OCI-LY7 (cell line): ENCODE results near the gene LRRC47. TPM values are rescaled to one million over a fixed set of nuclear protein-coding genes. Genes with fewer than 3 reads are reported as not detected.

Experiments used
- BruUV-seq: library from RNA; stranded (reverse); fragments of 400-500 nt; replicated peaks from 2 replicates; lab custom pipeline; 2021; lab: Mats Ljungman, UMichigan
- CTCF ChIA-PET: fragments of 300-600 bp; sonication (Branson Sonifier 250); formaldehyde crosslinking; loops from one replicate; lab custom pipeline; 2022; ENCODE audit warnings: antibody characterized with exemption; ENCODE audit not compliant: unreplicated experiment; lab: Charles Lee
- POLR2A ChIA-PET: fragments of 300-600 bp; sonication (Branson Sonifier 250); formaldehyde crosslinking; loops from one replicate; lab custom pipeline; 2022; ENCODE audit warnings: antibody characterized with exemption; lab: Charles Lee
- DNase-seq: peaks from one replicate; pipeline ENCODE4 v3.0.0-alpha.2; 2015; ENCODE audit warnings: low spot score
- H2AFZ ChIP-seq: fragments of 200-600 bp; sonication (generic), shearing (Covaris generic); 2 replicates; pipeline ENCODE4 v1.6.1; 2014; ENCODE audit warnings: mild to moderate bottlenecking, antibody characterized with exemption, low read length, moderate library complexity
- H3K27ac ChIP-seq: fragments of 200-600 bp; sonication (generic); 2 replicates; pipeline ENCODE4 v1.5.1; 2014; ENCODE audit warnings: mixed run types, low read depth, mild to moderate bottlenecking, moderate library complexity, low read length, inconsistent platforms; ENCODE audit not compliant: poor library complexity, severe bottlenecking
- H3K36me3 ChIP-seq: fragments of 200-600 bp; sonication (generic); 2 replicates; pipeline ENCODE4 v1.6.1; 2014; ENCODE audit warnings: mild to moderate bottlenecking, antibody characterized with exemption, low read length, moderate library complexity, mixed read lengths; ENCODE audit not compliant: insufficient read depth
- H3K4me1 ChIP-seq: fragments of 200-600 bp; sonication (generic); 2 replicates; pipeline ENCODE4 v1.5.1; 2014; ENCODE audit warnings: mild to moderate bottlenecking, low read length; ENCODE audit not compliant: insufficient read depth, poor library complexity, severe bottlenecking
- H3K4me2 ChIP-seq: fragments of 200-600 bp; sonication (generic); 2 replicates; pipeline ENCODE4 v1.6.1; 2014; ENCODE audit warnings: mild to moderate bottlenecking, low read length
- H3K4me3 ChIP-seq: fragments of 200-600 bp; sonication (generic); 2 replicates; pipeline ENCODE4 v1.5.1; 2014; ENCODE audit warnings: mild to moderate bottlenecking, low read depth, low read length; ENCODE audit not compliant: poor library complexity, severe bottlenecking
- H3K79me2 ChIP-seq: fragments of 200-600 bp; sonication (generic); 2 replicates; pipeline ENCODE4 v1.6.1; 2016; ENCODE audit warnings: low read depth, mild to moderate bottlenecking, low read length, moderate library complexity, mixed read lengths; ENCODE audit not compliant: insufficient read depth
- H3K9me2 ChIP-seq: fragments of 200-600 bp; sonication (generic); 2 replicates; pipeline ENCODE4 v1.6.1; 2016; ENCODE audit warnings: mild to moderate bottlenecking, low read length, mixed read lengths; ENCODE audit not compliant: insufficient read depth
- H3K9me3 ChIP-seq: fragments of 200-600 bp; sonication (generic); 2 replicates; pipeline ENCODE4 v1.6.1; 2014; ENCODE audit warnings: mild to moderate bottlenecking, mixed run types, low read length, mixed read lengths
- H4K20me1 ChIP-seq: fragments of 200-600 bp; sonication (generic); 2 replicates; pipeline ENCODE4 v1.6.1; 2014; ENCODE audit warnings: mild to moderate bottlenecking, antibody characterized with exemption, low read length, moderate library complexity, mixed read lengths; ENCODE audit not compliant: insufficient read depth
- EZH2phosphoT487 ChIP-seq: fragments of 200-600 bp; sonication (generic); IDR thresholded peaks from 2 replicates; pipeline ENCODE4 v1.6.1; 2018; ENCODE audit warnings: low read depth, borderline replicate concordance, mild to moderate bottlenecking, mixed run types, antibody characterized with exemption, low read length, moderate library complexity, mixed read lengths
- intact Hi-C: fragments of 100-400 bp; cut with micrococcal nuclease; formaldehyde crosslinking; loops from one replicate; pipeline ENCODE4 v1.10.0; 2022; ENCODE audit not compliant: unreplicated experiment
- small RNA-seq: library from RNA; depleted of rRNA; stranded (forward); fragments of <200 nt; gene quantifications from one replicate; pipeline ENCODE3, GENCODE V24; 2014
- total RNA-seq, 2 experiments: library from RNA; depleted of rRNA in 1 of 2; stranded (reverse); fragments of >200 nt in 1 of 2; shearing (Covaris generic) in 1 of 2; gene quantifications; 2 replicates each; pipeline ENCODE4 v1.2.3, GENCODE V29; 2014 to 2022
- TF ChIP-seq, protein P1 (sequence below): fragments of 200-600 bp; sonication (generic); conservative IDR thresholded peaks from 2 replicates; pipeline ENCODE4 v1.5.1; 2014; ENCODE audit warnings: mild to moderate bottlenecking, antibody characterized with exemption, low read length, moderate library complexity, mixed read lengths

Gene LRRC47
- total RNA-seq, 2 experiments from 2014 or later, result 36.4 to 49.1 TPM

DNA sequence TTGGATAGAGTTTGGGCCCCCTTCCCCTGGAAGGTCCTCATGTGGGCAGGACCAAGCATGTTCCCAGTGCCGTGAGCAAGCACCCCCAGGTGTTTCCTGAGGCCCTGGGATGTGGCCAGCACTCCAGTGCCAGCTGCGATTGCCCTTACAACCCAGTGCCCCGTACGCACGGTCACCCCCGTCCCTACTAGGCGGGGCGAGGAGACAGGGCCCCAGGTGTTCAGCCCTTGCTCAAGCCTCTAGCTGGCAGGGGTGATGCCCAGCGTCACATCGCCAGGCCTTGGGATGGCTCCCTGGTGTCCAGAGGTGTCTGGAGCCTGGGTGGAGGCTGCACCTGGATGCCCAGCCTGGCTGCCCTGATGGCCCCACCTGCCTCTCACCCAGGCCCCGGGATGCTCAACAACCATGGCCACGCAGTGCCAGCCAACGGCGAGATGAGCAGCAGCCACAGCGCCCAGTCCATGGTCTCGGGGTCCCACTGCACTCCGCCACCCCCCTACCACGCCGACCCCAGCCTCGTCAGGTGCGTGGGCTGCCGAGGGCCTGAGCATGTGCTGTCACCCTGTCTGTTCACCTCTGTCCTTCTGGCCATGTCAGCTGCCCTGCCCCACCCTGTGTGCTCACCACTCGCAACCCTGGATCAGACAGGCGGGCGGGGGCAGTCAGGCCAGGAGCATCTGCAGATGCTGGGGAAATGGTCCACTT lies 65.6 kb downstream of the LRRC47 start:
- Histone ChIP-seq H3K4me2 (no peak overlapping the region), H3K36me3 (no peaks in the 10 kb centered on the region), H3K79me2 (no peaks in the 10 kb centered on the region), H3K4me1 (no peaks in the 10 kb centered on the region), H3K9me3 (no peaks in the 10 kb centered on the region), H3K9me2 (no peaks in the 10 kb centered on the region), H3K4me3 (no peak overlapping the region), H3K27ac (no peak overlapping the region), H4K20me1 (no peaks in the 10 kb centered on the region), H2AFZ (no peak overlapping the region)
- TF ChIP-seq EZH2phosphoT487, result no peak
- TF ChIP-seq, protein P1, sequence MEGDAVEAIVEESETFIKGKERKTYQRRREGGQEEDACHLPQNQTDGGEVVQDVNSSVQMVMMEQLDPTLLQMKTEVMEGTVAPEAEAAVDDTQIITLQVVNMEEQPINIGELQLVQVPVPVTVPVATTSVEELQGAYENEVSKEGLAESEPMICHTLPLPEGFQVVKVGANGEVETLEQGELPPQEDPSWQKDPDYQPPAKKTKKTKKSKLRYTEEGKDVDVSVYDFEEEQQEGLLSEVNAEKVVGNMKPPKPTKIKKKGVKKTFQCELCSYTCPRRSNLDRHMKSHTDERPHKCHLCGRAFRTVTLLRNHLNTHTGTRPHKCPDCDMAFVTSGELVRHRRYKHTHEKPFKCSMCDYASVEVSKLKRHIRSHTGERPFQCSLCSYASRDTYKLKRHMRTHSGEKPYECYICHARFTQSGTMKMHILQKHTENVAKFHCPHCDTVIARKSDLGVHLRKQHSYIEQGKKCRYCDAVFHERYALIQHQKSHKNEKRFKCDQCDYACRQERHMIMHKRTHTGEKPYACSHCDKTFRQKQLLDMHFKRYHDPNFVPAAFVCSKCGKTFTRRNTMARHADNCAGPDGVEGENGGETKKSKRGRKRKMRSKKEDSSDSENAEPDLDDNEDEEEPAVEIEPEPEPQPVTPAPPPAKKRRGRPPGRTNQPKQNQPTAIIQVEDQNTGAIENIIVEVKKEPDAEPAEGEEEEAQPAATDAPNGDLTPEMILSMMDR, result no peak
- BruUV-seq, result no TSS peak
- ChIA-PET CTCF (no interaction called here), POLR2A (no interaction called here)
- no peak for DNase-seq
- intact Hi-C loops, result no loop called here

DNA sequence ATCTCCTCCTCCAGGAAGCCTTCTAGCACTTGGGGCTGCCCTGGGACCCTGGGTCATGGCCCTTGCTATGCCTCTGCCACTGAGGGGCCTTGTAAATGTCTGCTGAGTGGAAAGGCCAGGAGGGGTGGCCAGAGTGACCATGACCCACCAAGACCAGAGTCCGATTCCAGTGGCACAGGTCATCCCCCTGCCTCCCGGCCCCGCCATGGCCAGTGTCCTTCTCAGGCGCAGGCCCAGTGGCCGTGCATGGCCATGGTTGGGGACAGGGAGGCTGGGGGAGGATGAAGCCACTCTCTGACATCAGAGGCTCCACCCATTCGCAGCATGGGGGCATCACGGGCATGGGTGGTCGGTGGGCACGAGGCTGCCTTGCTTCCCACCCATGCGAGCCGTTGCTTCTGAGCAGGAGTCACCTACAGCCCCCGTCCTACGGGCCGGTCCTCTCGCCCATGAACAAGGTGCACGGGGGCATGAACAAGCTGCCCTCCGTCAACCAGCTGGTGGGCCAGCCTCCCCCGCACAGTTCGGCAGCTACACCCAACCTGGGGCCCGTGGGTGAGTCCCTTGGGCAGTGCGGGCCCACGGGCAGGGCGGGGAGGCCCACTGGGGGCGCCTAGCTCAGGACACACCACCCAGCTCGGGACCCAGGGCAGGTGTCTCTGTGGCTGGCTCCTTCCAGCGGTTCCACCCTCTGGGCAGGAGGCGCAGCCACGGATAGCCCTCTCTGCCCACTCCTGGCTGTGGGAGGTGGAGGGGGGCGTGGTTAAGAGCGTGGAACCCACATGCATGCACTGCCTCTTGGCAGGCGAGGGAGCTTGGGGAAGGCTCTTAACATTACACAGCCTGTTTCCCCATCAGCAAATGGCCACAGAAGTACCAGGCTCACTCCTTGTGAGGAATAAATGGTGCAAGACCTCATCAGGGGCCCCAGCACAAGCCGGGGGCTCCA lies 66.4 kb downstream of the LRRC47 start:
- no peak overlapping the region for H3K4me2 ChIP-seq
- no peaks in the 10 kb centered on the region for H3K36me3 ChIP-seq
- ChIA-PET POLR2A (no interaction called here), CTCF (no interaction called here)
- H3K27ac ChIP-seq, result no peak overlapping the region
- intact Hi-C loops, result no loop called here
- BruUV-seq, result no TSS peak
- no peaks in the 10 kb centered on the region for H3K9me3 ChIP-seq
- H3K9me2 ChIP-seq, result no peaks in the 10 kb centered on the region
- H3K79me2 ChIP-seq, result no peaks in the 10 kb centered on the region
- H4K20me1 ChIP-seq, result no peaks in the 10 kb centered on the region
- H2AFZ ChIP-seq, result no peak overlapping the region
- TF ChIP-seq, protein P1, result no peak
- no peak for TF ChIP-seq EZH2phosphoT487
- H3K4me3 ChIP-seq, result no peak overlapping the region
- H3K4me1 ChIP-seq, result no peaks in the 10 kb centered on the region
- no peak for DNase-seq

Small RNA genes lying within 50 kb of the gene (small RNA-seq; reads per million reads assigned to genes)
- gene RF02197 (not detected), gene RN7SL574P (not detected)

Other genes starting within 250 kb of the LRRC47 start
- 0.10 and 0.32 TPM in 2 replicates for gene MEGF6, start 185.0 kb downstream of the LRRC47 start, total RNA-seq (2014; rRNA removed; shearing (Covaris generic))
- gene MEGF6, start 185.0 kb downstream of the LRRC47 start, total RNA-seq (2022), result 0.15 and 0.17 TPM in 2 replicates
- 3.1 and 3.6 TPM in 2 replicates for gene TPRG1L, start 171.5 kb downstream of the LRRC47 start, total RNA-seq (2014; rRNA removed; shearing (Covaris generic))
- gene TPRG1L, start 171.5 kb downstream of the LRRC47 start, total RNA-seq (2022), result 6.8 and 7.4 TPM in 2 replicates
- 28.1 and 40.0 TPM in 2 replicates for gene WRAP73, start 146.4 kb downstream of the LRRC47 start, total RNA-seq (2014; rRNA removed; shearing (Covaris generic))
- gene WRAP73, start 146.4 kb downstream of the LRRC47 start, total RNA-seq (2022), result 32.9 and 34.7 TPM in 2 replicates
- gene TP73, start 144.0 kb downstream of the LRRC47 start, total RNA-seq (2014; rRNA removed; shearing (Covaris generic)), result 0.05 TPM in 1 of 2 replicates, not detected in the other
- 0.37 and 0.48 TPM in 2 replicates for gene TP73, start 144.0 kb downstream of the LRRC47 start, total RNA-seq (2022)
- not detected in 2 replicates for gene CCDC27, start 44.0 kb downstream of the LRRC47 start, total RNA-seq (2014; rRNA removed; shearing (Covaris generic))
- not detected in 2 replicates for gene CCDC27, start 44.0 kb downstream of the LRRC47 start, total RNA-seq (2022)
- 3.8 and 7.1 TPM in 2 replicates for gene SMIM1, start 23.7 kb downstream of the LRRC47 start, total RNA-seq (2014; rRNA removed; shearing (Covaris generic))
- gene SMIM1, start 23.7 kb downstream of the LRRC47 start, total RNA-seq (2022), result 3.9 and 4.3 TPM in 2 replicates
- gene CEP104, start 60.7 kb upstream of the LRRC47 start, total RNA-seq (2014; rRNA removed; shearing (Covaris generic)), result 26.8 and 36.5 TPM in 2 replicates
- gene CEP104, start 60.7 kb upstream of the LRRC47 start, total RNA-seq (2022), result 71.0 and 71.7 TPM in 2 replicates
- gene DFFB, start 61.0 kb upstream of the LRRC47 start, total RNA-seq (2014; rRNA removed; shearing (Covaris generic)), result 15.2 and 21.6 TPM in 2 replicates
- gene DFFB, start 61.0 kb upstream of the LRRC47 start, total RNA-seq (2022), result 16.0 and 17.9 TPM in 2 replicates
- gene C1orf174, start 103.8 kb upstream of the LRRC47 start, total RNA-seq (2014; rRNA removed; shearing (Covaris generic)), result 43.4 and 59.5 TPM in 2 replicates
- 39.0 and 42.0 TPM in 2 replicates for gene C1orf174, start 103.8 kb upstream of the LRRC47 start, total RNA-seq (2022)